OCI-LY1 (cell line): Measurements from ENCODE around the gene EEF1B2.

Experiments used
- H2AFZ ChIP-seq: fragments of 200-600 bp; sonication (generic), shearing (Covaris generic); 2 replicates; pipeline ENCODE4 v1.6.0; 2014; ENCODE audit warnings: antibody characterized with exemption, mild to moderate bottlenecking, low read length
- H3F3A ChIP-seq: fragments of 200-600 bp; sonication (generic), shearing (Covaris generic); 2 replicates; pipeline ENCODE4 v1.6.0; 2014; ENCODE audit warnings: mild to moderate bottlenecking, antibody characterized with exemption, low read length, moderate library complexity; ENCODE audit not compliant: insufficient read depth
- H3K27ac ChIP-seq: fragments of 200-600 bp; sonication (generic); 2 replicates; pipeline ENCODE4 v1.5.1; 2014; ENCODE audit warnings: low read length, mixed run types, mild to moderate bottlenecking, low read depth; ENCODE audit not compliant: poor library complexity, severe bottlenecking
- H3K27me3 ChIP-seq: fragments of 200-600 bp; sonication (generic); 2 replicates; pipeline ENCODE4 v1.6.0; 2014; ENCODE audit warnings: antibody characterized with exemption, mild to moderate bottlenecking, low read length, moderate library complexity; ENCODE audit not compliant: insufficient read depth
- H3K36me3 ChIP-seq: fragments of 200-600 bp; sonication (generic); 2 replicates; pipeline ENCODE4 v1.6.1; 2014; ENCODE audit warnings: mild to moderate bottlenecking, antibody characterized with exemption, low read length, moderate library complexity, mixed read lengths; ENCODE audit not compliant: insufficient read depth
- H3K4me1 ChIP-seq: fragments of 200-600 bp; sonication (generic); 2 replicates; pipeline ENCODE4 v1.5.1; 2014; ENCODE audit warnings: mild to moderate bottlenecking, low read length, moderate library complexity; ENCODE audit not compliant: insufficient read depth, severe bottlenecking
- H3K4me2 ChIP-seq: fragments of 200-600 bp; sonication (generic), shearing (Covaris generic); 2 replicates; pipeline ENCODE4 v1.6.1; 2014; ENCODE audit warnings: low read length
- H3K4me3 ChIP-seq: fragments of 200-600 bp; sonication (generic); 2 replicates; pipeline ENCODE4 v1.5.1; 2014; ENCODE audit warnings: low read length, low read depth, mild to moderate bottlenecking, mixed read lengths; ENCODE audit not compliant: poor library complexity, severe bottlenecking
- H3K79me2 ChIP-seq: fragments of 200-600 bp; shearing (Covaris generic); 2 replicates; pipeline ENCODE4 v1.6.1; 2016; ENCODE audit warnings: mixed run types, low read length, mixed read lengths; ENCODE audit not compliant: insufficient read depth
- H3K9ac ChIP-seq: fragments of 200-600 bp; sonication (generic), shearing (Covaris generic); 2 replicates; pipeline ENCODE4 v1.6.1; 2014; ENCODE audit warnings: mild to moderate bottlenecking, low read length, mixed read lengths
- H3K9me2 ChIP-seq: fragments of 200-600 bp; sonication (generic), shearing (Covaris generic); 2 replicates; pipeline ENCODE4 v1.6.1; 2014; ENCODE audit warnings: low read depth, mild to moderate bottlenecking, low read length, mixed read lengths
- H3K9me3 ChIP-seq: fragments of 200-600 bp; shearing (Covaris generic); 2 replicates; pipeline ENCODE4 v1.6.1; 2014; ENCODE audit warnings: low read length, mixed read lengths
- H4K20me1 ChIP-seq: fragments of 200-600 bp; sonication (generic), shearing (Covaris generic); 2 replicates; pipeline ENCODE4 v1.6.0; 2016; ENCODE audit warnings: mild to moderate bottlenecking, low read length; ENCODE audit not compliant: insufficient read depth
- EZH2 ChIP-seq: fragments of 200-600 bp; sonication (generic), shearing (Covaris generic); IDR thresholded peaks from 2 replicates; pipeline ENCODE4 v1.8.0; 2017; ENCODE audit warnings: borderline replicate concordance, mixed run types, mild to moderate bottlenecking, antibody characterized with exemption, low read length, moderate library complexity, mixed read lengths
- TF ChIP-seq, protein P1 (sequence below): fragments of 200-600 bp; sonication (generic), shearing (Covaris generic); IDR thresholded peaks from 2 replicates; pipeline ENCODE4 v1.5.1; 2017; ENCODE audit warnings: mild to moderate bottlenecking, antibody characterized with exemption, low read length, moderate library complexity, mixed read lengths

Gene EEF1B2

DNA sequence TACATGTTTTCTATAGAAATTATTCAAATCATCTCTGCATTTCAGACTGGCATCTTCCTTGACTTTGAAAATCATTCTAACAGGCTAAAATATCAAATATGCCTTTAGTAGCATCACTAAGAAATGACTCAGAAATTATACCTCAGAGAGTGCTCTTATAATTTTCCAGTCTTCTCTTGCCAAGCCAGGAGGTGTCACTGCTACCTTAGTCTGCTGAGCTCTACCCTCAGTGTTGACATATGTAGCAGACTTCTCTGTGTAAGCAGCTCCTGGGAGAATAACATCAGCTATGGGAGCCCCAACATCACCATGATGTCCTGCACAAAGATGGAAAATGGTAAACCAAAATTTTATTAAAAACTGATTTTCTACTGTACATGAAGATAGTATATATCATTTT is 32.0 kb upstream of the EEF1B2 start:
- TF ChIP-seq, protein P1, sequence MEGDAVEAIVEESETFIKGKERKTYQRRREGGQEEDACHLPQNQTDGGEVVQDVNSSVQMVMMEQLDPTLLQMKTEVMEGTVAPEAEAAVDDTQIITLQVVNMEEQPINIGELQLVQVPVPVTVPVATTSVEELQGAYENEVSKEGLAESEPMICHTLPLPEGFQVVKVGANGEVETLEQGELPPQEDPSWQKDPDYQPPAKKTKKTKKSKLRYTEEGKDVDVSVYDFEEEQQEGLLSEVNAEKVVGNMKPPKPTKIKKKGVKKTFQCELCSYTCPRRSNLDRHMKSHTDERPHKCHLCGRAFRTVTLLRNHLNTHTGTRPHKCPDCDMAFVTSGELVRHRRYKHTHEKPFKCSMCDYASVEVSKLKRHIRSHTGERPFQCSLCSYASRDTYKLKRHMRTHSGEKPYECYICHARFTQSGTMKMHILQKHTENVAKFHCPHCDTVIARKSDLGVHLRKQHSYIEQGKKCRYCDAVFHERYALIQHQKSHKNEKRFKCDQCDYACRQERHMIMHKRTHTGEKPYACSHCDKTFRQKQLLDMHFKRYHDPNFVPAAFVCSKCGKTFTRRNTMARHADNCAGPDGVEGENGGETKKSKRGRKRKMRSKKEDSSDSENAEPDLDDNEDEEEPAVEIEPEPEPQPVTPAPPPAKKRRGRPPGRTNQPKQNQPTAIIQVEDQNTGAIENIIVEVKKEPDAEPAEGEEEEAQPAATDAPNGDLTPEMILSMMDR: 0 out of 2 replicates have a peak, but pooled peaks have one; percentile 9
- TF ChIP-seq EZH2: no peak

DNA sequence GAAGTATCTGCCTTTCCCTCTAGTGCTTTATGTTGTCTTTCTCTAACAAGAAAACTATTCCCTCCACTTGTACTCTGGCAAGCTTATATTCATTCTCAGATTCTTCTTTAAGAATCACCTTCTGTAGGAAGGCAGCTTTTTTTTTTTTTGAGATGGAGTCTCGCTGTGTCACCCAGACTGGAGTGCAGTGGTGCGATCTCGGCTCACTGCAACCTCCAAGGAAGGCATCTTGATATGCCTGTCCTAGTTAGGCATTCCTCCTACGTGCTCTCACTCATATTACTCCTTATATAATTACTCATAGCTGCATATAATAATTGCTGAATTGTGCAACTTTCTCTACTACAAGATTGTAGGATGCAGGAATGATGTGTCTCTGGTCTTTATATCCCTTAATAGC is 16.2 kb upstream of the EEF1B2 start:
- no peaks in the 10 kb centered on the region for H3K27me3 ChIP-seq
- H3K9ac ChIP-seq: no peak overlapping the region
- TF ChIP-seq, protein P1: no peak
- TF ChIP-seq EZH2: no peak
- H3F3A ChIP-seq: no peaks in the 10 kb centered on the region
- H3K36me3 ChIP-seq: peaks cover 91% of the 10 kb centered on the region
- H3K4me1 ChIP-seq: no peaks in the 10 kb centered on the region
- H3K79me2 ChIP-seq: no peaks in the 10 kb centered on the region
- no peaks in the 10 kb centered on the region for H4K20me1 ChIP-seq
- H3K9me2 ChIP-seq: no peaks in the 10 kb centered on the region
- H3K9me3 ChIP-seq: no peaks in the 10 kb centered on the region
- H3K4me3 ChIP-seq: no peak overlapping the region
- H3K27ac ChIP-seq: no peak overlapping the region
- H2AFZ ChIP-seq: no peak overlapping the region
- no peak overlapping the region for H3K4me2 ChIP-seq

More for the DNA sequence above, 32.0 kb upstream of the EEF1B2 start:
- Histone ChIP-seq H3K27me3 (no peaks in the 10 kb centered on the region), H3K4me2 (no peak overlapping the region), H3F3A (no peaks in the 10 kb centered on the region), H2AFZ (no peak overlapping the region), H3K4me3 (no peak overlapping the region), H4K20me1 (no peaks in the 10 kb centered on the region), H3K36me3 (peaks cover 76% of the 10 kb centered on the region), H3K27ac (no peak overlapping the region), H3K9me3 (no peaks in the 10 kb centered on the region), H3K9me2 (no peaks in the 10 kb centered on the region), H3K4me1 (no peaks in the 10 kb centered on the region), H3K9ac (no peak overlapping the region), H3K79me2 (no peaks in the 10 kb centered on the region)

DNA sequence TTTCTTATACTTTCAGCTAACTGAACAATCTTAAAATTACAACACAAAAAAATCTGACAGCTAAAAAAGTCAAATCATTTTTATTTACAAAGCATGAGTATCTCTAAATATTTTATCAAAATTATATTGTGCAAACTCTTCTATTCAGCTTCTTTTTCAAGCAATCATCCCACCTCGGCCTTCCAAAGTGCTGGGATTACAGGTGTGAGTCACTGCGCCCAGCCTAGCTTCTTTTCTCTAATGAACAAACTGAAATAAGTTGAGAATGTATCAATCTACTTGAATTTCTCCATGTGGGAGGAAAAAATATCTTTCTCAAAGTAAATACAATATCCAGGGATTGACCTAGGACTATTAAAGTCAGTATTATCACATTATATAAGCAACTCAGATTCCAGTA is 15.3 kb upstream of the EEF1B2 start:
- H3K79me2 ChIP-seq: 0 out of 2 replicates have a peak, but pooled peaks cover 2% of the 10 kb centered on the region
- no peaks in the 10 kb centered on the region for H3F3A ChIP-seq
- TF ChIP-seq EZH2: no peak
- TF ChIP-seq, protein P1: no peak
- H3K27me3 ChIP-seq: no peaks in the 10 kb centered on the region
- H3K9ac ChIP-seq: no peak overlapping the region
- no peaks in the 10 kb centered on the region for H3K9me2 ChIP-seq
- H3K4me2 ChIP-seq: no peak overlapping the region
- H3K27ac ChIP-seq: no peak overlapping the region
- no peaks in the 10 kb centered on the region for H3K4me1 ChIP-seq
- H4K20me1 ChIP-seq: no peaks in the 10 kb centered on the region
- no peak overlapping the region for H3K4me3 ChIP-seq
- no peaks in the 10 kb centered on the region for H3K9me3 ChIP-seq
- no peak overlapping the region for H2AFZ ChIP-seq
- H3K36me3 ChIP-seq: peaks cover 91% of the 10 kb centered on the region
